Stimulated activated CD8-positive, alpha-beta memory T cell treated with anti-CD3 and anti-CD28 coated beads, Interleukin-15, amount 100 ng/mL, for 1 hour (primary cell): Measurements from ENCODE around the gene RABL6.
"Not testable (repeated sequence)": the region's sequence is repeated elsewhere in the genome, so short reads cannot be mapped to it uniquely, and the experiment has no call there.

Experiments
- DNase-seq: peaks from one replicate; pipeline ENCODE4 v3.0.0-alpha.2; 2020; ENCODE audit warnings: low read depth

RABL6 gene

GRCh38 chr9:136820971-136821825 lies 13.4 kb downstream of the RABL6 start:
- no peak for DNase-seq

GRCh38 chr9:136821826-136822544 lies 14.2 kb downstream of the RABL6 start:
- DNase-seq, result no peak

- DNase-seq, result no peak
Observed at GRCh38 chr9:136823136-136824046, 15.6 kb downstream of the RABL6 start.

- DNase-seq, result no peak
Observed at GRCh38 chr9:136824496-136825225, 16.9 kb downstream of the RABL6 start.

- DNase-seq, result no peak
Observed at GRCh38 chr9:136825295-136826187, 17.8 kb downstream of the RABL6 start.

- DNase-seq, result no peak
Observed at GRCh38 chr9:136826188-136826541, 18.4 kb downstream of the RABL6 start.

- no peak for DNase-seq
Observed at GRCh38 chr9:136826703-136827582, 19.2 kb downstream of the RABL6 start.

- no peak for DNase-seq
Observed at GRCh38 chr9:136827794-136828473, 20.2 kb downstream of the RABL6 start.

GRCh38 chr9:136828474-136829140 lies 20.9 kb downstream of the RABL6 start:
- DNase-seq, result no peak

GRCh38 chr9:136829412-136829811 lies 21.7 kb downstream of the RABL6 start:
- DNase-seq, result no peak

GRCh38 chr9:136829981-136830885 lies 22.5 kb downstream of the RABL6 start:
- DNase-seq, result no peak

GRCh38 chr9:136831002-136831719 lies 23.4 kb downstream of the RABL6 start:
- no peak for DNase-seq

- DNase-seq, result no peak
Observed at GRCh38 chr9:136831720-136832104, 24.0 kb downstream of the RABL6 start.

GRCh38 chr9:136832581-136832980 lies 24.8 kb downstream of the RABL6 start:
- no peak for DNase-seq

- not testable (repeated sequence) for DNase-seq
Observed at GRCh38 chr9:136833381-136834048, 25.8 kb downstream of the RABL6 start.
